ENCODE data around the gene GRSF1.

The GRSF1 gene

GRCh38 chr4:70838204-70838603 is 1.5 kb downstream of the GRSF1 start:
- POLR2A ChIA-PET, result interaction anchor here (0.6 to 2.0 kb wide), 4 partner anchors 64 to 155 kb away, joined by 3 to 8 read pairs (median 6); partner anchors contain the start of genes DCK, MOB1B and RUFY3
- peak overlapping the region; percentile 87; the same call in 1 of the 2 replicates for H3K27ac ChIP-seq (ENCODE audit: extremely low read depth, low read depth, low read length)
- CTCF ChIA-PET, result no interaction called here

GRCh38 chr4:70836081-70836480 is 3.6 kb downstream of the GRSF1 start:
- peaks cover 3% of the 10 kb centered on the region; the same call in 1 of the 2 replicates for H3K4me1 ChIP-seq (ENCODE audit: control insufficient read depth, insufficient read depth, low read length)
- peaks cover 40 to 43% of the 10 kb centered on the region in 2 experiments for H3K36me3 ChIP-seq (ENCODE audit: control insufficient read depth in 2 of 2, insufficient read depth in 1 of 2, low read length in 2 of 2)
- TF ChIP-seq ZNF292 (tag by site-specific recombination; IDR thresholded peaks at IDR 0.05; ENCODE audit: borderline replicate concordance, low read depth) (no peak), PRDM10 (tag by site-specific recombination; IDR thresholded peaks at IDR 0.05) (0 out of 2 replicates have a peak, but pooled peaks have one; percentile 13)
- no peaks in the 10 kb centered on the region for H3K9me3 ChIP-seq (ENCODE audit: control insufficient read depth, insufficient read depth, low read depth, low read length)
- H3K27ac ChIP-seq (ENCODE audit: extremely low read depth, low read depth, low read length), result no peak overlapping the region
- ChIA-PET POLR2A (no interaction called here), CTCF (interaction anchor here (0.6 kb wide), 1 partner anchor 183 kb away, joined by 4 read pairs; no protein-coding TSS in a partner anchor)
- H3K4me3 ChIP-seq (ENCODE audit: low read depth, low read length), result no peak overlapping the region

More at GRCh38 chr4:70838204-70838603, 1.5 kb downstream of the GRSF1 start:
- H3K9me3 ChIP-seq (ENCODE audit: control insufficient read depth, insufficient read depth, low read depth, low read length), result no peaks in the 10 kb centered on the region
- H3K36me3 ChIP-seq (ENCODE audit: control insufficient read depth in 2 of 2, insufficient read depth in 1 of 2, low read length in 2 of 2), result peaks cover 22 to 25% of the 10 kb centered on the region in 2 experiments; a peak in 2 of 3 replicates
- peaks cover 3% of the 10 kb centered on the region; the same call in 1 of the 2 replicates for H3K4me1 ChIP-seq (ENCODE audit: control insufficient read depth, insufficient read depth, low read length)
- peak overlapping the region; percentile 75 for H3K4me3 ChIP-seq (ENCODE audit: low read depth, low read length)
- 0 out of 2 replicates have a peak, but pooled peaks have one; percentile 12 for TF ChIP-seq ZNF362 (tag by site-specific recombination; IDR thresholded peaks at IDR 0.05)
- TF ChIP-seq ZNF473 (tag by site-specific recombination; IDR thresholded peaks at IDR 0.05), result no peak

GRCh38 chr4:70833675-70834074 is 6.0 kb downstream of the GRSF1 start:
- Histone ChIP-seq H3K9me3 (ENCODE audit: control insufficient read depth, insufficient read depth, low read depth, low read length) (no peaks in the 10 kb centered on the region), H3K27ac (ENCODE audit: extremely low read depth, low read depth, low read length) (no peak overlapping the region), H3K4me1 (ENCODE audit: control insufficient read depth, insufficient read depth, low read length) (peaks cover 3% of the 10 kb centered on the region; the same call in 1 of the 2 replicates), H3K4me3 (ENCODE audit: low read depth, low read length) (no peak overlapping the region), H3K36me3 (ENCODE audit: control insufficient read depth in 2 of 2, insufficient read depth in 1 of 2, low read length in 2 of 2) (peaks cover 50 to 64% of the 10 kb centered on the region in 2 experiments)
- ChIA-PET CTCF (no interaction called here), POLR2A (no interaction called here)
- TF ChIP-seq ZNF544 (tag by site-specific recombination; IDR thresholded peaks at IDR 0.05) (no peak), SCRT1 (tag by site-specific recombination; IDR thresholded peaks at IDR 0.05; ENCODE audit: borderline replicate concordance) (no peak), ZNF350 (tag by site-specific recombination; IDR thresholded peaks at IDR 0.05) (no peak), ZNF600 (tag by site-specific recombination; IDR thresholded peaks at IDR 0.05) (no peak), ZNF140 (tag by site-specific recombination; IDR thresholded peaks at IDR 0.05) (no peak), ZNF837 (tag by site-specific recombination; IDR thresholded peaks at IDR 0.05) (no peak), ZNF24 (tag by site-specific recombination; IDR thresholded peaks at IDR 0.05) (no peak), ZNF555 (tag by site-specific recombination; conservative IDR thresholded peaks at IDR 0.05) (no peak), ZNF645 (tag by site-specific recombination; IDR thresholded peaks at IDR 0.05) (no peak), ZNF248 (tag by site-specific recombination; IDR thresholded peaks at IDR 0.05) (no peak), FEZF1 (tag by site-specific recombination; IDR thresholded peaks at IDR 0.05) (no peak), ZIC2 (tag by site-specific recombination; IDR thresholded peaks at IDR 0.05) (no peak), ZSCAN30 (tag by site-specific recombination; IDR thresholded peaks at IDR 0.05) (no peak), ZNF391 (tag by site-specific recombination; IDR thresholded peaks at IDR 0.05; ENCODE audit: borderline replicate concordance, low read depth) (no peak), ZNF16 (tag by site-specific recombination; IDR thresholded peaks at IDR 0.05; ENCODE audit: low read depth) (no peak), ZFP69B (tag by site-specific recombination; IDR thresholded peaks at IDR 0.05) (no peak), ZNF580 (tag by site-specific recombination; IDR thresholded peaks at IDR 0.05) (no peak), OSR2 (tag by site-specific recombination; IDR thresholded peaks at IDR 0.05) (no peak)
